HG03521 (cell line): ENCODE results near the gene LIFR.
"Not testable (repeated sequence)": the region's sequence is repeated elsewhere in the genome, so short reads cannot be mapped to it uniquely, and the experiment has no call there.

Experiments
- ATAC-seq: cut with Tn5 transposase; IDR thresholded peaks from one replicate; pipeline ENCODE4 v1.9.1; 2021; ENCODE audit warnings: mild to moderate bottlenecking, moderate library complexity; ENCODE audit not compliant: unreplicated experiment

LIFR gene

DNA sequence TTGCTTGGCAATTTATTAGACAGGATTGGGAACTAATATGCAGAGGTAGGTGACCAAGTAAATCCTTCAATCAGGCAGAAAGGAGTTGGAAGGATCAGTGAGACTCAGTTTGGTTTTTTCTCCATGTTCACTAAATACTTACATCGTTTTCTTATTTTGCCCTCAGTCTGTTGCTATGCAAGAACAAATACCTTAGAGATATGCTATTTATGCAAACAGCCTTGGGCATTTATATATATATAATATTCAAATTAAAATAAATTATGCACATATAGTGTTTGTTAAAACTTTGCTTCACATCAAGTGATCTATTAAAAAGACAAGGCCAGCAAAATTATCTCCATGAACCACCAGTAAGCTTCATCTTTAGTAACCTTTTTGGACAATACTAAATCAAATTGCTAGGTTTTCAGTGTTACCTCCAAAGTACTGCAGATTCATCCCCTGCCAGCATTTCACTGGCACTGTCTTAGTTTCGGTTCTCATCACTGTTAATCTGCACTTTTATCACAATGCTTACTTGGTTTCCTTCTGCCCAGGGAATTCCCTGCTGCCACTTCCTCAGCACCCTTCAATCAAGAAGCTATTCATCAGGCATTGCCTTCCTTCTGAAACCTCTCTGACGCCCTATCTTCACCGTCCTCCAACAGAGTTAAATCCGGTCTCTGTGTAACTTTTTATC lies 26.0 kb upstream of the LIFR start:
- no peak for ATAC-seq

DNA sequence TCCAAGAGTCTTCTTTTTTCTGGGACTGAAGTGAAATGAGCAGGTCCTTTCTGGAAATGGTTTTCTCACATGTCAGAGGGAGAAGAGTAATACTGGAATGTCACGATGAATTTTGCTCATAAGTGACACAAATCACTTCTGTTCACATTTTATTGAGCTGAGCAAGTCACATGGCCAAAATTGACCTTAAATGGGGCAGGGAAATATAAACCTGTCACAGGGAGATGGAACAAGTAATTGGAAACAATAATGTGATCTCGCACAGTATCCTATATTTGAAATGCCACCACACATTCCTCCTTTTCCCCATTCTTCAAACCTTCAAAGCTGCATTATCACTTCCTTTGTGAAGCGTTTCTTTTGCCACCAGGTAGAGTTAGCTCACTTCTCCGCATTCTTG lies 25.2 kb upstream of the LIFR start:
- no peak for ATAC-seq

DNA sequence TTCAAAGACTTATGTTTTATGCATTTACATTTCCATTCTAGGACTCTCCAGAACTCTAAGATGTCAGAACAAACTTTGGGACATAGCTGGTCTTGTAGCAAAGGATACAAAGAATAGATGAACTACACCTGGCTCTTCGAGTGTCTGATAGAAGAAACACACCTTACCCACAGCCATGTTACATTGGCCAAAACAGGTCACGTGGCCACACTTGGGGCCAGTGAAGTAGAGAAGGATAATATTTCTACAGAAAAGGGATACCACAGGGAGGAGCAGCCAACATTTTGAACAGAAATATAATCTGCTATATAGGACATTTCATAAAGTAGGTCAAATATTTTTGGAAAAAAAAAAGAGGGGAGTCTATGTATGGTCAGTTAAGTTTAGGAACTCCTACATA lies 22.7 kb upstream of the LIFR start:
- ATAC-seq, result no peak

DNA sequence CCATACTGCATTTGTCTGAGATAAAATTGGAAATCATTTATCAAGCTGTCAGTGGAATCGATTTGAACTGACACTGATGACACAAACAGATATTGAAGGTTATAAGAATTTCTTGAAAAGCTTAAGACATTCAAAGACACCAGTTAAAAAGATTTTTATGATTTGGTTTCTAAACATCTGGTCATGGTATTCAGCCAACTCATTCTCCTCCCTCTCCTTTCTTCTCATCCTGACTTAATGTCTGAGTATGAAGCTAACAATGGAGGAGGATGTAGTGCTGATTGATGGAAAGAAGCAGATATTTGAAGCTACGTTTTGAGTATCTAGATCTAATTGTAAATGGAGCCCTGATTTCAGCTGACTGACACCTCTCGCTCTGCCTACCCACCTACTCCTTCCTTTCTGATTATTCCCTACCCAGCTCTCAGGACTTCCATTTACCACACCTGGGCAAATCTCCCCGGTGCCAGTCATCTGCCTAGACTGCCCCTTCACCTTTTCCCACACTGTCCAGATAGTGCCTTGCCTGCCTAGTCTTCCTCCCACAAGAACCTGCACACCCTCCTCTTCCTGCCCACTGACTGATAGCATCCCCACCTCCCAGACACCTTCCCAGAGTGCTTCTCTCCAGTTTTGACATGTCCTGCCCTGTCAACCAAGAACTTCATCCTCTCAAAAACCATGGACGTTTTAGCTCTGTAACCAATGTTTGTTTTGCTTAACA lies 20.7 kb upstream of the LIFR start:
- no peak for ATAC-seq

DNA sequence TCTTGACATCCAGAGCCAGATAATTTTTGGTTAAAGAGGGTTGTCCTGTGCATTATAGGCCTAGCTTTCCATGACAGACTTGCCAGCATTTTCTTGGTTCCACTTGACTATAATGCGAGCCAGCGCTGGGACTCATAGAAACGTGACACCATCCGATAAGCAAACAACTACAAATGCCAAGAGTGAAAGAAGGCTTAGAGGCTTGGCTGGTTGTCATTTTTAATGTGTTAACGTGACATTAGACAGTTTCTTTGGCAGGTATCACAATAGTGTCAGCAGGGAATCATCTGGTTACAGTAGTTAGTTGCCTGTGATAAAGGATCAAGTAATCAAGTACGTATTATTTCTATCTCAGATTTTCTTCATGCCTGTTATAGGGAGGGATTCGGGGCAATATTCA lies 20.0 kb upstream of the LIFR start:
- ATAC-seq, result no peak

DNA sequence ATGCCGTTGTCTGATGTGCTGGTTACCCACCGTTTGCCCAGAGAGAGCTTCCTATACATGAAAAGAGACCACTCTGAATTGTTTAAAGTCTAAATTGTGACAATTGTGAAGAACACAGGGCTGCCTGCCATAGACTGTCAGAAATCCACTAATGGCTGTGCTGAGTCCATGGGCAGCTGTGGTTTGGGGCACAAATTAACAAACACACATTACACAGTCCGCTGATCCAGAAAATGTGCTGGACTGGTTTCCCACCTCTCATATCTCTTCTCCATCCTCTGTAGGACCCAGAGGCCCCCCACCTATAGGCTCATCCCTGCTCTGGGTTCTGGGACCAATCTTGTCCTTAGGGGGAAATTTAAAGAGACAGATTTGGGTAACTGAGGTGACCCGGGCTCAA lies 19.0 kb upstream of the LIFR start:
- no peak for ATAC-seq

DNA sequence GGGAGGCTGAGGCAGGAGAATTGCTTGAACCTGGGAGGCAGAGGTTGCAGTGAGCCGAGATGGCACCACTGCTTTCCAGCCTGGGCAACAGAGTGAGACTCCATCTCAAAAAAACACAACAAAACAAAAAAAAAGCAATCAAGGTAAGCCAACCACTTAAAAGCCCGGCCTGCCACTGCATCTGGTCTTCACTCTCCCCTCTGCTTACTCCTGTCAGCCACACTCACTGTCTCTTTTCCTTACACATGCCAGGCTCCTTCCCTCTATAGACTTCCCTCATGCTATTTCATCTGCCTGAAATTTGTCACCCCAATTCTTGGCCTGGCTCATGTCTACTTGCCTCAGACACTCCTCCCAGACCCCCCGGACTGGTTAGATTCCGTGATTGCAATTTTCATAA lies 17.6 kb upstream of the LIFR start:
- no peak for ATAC-seq

DNA sequence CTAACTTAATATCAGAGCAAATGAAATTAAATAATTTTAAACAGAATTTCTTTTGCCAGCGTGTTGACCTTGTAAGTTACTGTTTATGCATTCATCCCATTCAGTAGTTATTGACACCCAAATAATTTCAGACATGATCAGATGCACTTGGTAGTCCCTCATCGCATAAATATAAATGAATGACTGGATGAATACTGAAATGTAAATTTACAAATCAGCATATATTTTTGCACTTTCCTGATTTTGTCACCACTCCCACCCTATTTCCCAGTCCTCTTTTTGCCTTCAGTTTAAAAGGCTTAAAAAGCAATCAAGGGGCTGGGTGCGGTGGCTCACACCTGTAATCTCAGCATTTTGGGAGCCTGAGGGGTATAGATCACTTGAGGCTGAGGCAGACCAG lies 17.1 kb upstream of the LIFR start:
- ATAC-seq, result no peak

DNA sequence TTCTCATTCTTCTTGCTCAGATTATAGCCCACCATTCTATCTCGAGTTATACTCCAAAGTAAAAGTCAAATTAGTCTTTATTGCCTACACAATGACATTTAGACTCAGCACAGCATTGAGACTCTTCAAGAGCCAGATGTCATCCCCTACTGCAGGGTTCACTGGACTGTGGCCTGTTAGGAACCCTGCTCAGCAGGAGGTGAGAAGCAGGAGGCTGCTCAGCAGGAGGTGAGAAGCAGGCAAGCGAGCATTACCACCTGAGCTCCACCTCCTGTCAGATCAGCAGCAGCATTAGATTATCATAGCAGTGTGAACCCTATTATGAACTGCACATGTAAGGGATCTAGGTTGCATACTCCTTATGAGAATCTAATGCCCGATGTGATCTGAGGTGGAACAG lies 12.7 kb upstream of the LIFR start:
- no peak for ATAC-seq

DNA sequence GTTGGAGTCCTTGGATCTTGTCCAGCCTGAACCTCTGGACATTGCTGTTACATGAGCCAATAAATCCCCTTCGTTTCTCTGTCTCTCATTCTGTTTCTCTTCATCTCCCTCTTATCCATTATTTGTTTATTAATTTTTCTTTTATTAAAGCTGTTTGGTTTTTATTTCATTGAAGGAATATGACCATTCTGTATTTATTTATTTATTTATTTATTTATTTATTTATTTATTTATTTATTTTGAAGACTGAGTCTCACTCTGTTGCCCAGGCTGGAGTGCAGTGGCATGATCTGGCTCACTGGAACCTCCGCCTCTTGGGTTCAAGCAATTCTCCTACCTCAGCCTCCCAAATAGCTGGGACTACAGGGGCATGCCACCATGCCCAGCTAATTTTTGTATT lies 10.9 kb upstream of the LIFR start:
- not testable (repeated sequence) for ATAC-seq

DNA sequence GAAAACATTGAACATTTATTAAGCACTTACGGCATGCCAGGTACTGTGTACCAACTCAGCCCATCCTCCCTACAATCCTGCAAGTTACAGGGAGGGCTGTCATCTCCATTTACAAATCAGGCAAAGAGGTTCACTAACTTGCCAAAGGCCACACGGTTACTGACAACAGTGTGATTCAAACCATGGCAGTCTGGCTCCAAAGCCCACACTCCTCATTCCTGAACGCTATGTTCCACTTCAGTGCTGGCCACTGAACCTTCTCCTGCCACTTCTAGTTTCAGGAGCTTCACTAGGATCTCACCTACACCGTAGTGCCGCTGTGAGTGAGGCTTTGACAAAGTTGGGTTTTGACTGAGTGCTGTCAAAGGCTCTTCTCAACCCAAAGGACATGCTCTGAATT lies 7.2 kb upstream of the LIFR start:
- no peak for ATAC-seq

DNA sequence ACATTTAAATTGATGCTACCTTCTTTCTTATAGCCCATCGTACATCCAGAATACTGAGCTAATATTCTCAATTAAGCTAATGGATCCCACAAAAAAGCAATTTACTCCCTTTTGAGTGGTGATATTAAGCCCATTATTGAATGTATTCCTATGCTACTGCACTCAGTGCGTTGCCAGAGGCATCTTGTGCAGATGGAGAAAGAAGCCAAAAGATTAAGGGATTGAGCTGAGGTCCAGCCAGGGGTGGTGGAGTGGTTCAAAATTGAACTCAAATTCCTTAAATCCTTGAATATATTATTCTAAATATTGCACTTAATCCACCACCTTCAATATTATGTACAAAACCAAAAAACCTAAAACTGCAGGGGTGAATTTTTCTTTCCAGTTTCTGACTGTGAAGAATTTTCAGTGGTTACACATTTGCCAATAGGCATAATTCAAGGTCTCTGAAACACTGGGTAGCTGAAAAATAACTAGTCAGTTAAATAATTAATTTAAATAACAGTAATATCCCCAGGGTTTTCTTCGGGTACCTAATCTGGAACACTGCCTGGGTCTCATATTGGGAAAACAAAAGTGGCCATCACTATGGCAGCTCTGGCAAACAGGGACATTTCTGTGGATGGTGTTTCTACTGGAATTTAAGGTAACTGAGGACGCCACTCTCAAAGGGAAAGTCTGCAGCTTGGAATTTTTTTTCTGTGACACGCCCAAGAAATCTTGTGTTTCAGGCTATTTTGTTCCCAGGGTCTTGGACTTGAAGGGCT lies 6.2 kb upstream of the LIFR start:
- ATAC-seq, result no peak

DNA sequence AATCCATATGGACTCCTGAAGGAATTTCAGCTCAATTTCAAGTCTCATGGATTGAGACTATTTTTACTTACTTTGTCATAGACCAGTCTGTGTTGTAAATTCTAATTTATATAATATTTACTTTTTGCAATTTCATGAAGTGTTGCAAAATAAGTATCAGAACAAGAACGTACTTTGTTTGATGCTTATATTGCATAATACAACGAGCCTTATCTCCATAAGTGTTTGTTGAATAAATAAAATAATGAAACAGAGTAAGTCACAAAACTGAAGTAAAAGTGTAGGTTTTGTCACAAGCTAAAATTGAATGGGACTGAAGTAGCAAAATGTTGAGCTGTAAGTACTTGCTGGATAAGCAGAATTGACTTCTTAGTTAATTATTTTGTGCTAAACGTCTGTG lies 3.0 kb upstream of the LIFR start:
- ATAC-seq, result no peak

DNA sequence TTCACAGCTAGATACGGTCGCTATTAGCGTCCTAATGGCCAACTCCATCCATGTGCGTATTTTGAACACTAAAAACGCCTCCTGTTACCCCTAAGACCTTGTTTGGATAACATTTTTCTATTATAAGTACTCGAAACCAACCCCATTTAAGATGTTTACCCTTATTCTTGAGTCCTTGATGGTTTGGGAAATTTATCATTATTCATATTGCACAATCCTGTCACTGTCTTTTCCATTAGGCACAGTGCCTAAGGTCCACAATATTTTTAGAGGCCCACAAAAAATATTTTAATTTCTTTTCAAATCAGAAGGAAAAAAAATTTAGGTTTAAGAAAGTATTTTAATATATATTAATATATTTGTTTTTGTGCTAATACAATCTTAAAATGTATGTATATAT lies 1.3 kb upstream of the LIFR start:
- ATAC-seq, result no peak

DNA sequence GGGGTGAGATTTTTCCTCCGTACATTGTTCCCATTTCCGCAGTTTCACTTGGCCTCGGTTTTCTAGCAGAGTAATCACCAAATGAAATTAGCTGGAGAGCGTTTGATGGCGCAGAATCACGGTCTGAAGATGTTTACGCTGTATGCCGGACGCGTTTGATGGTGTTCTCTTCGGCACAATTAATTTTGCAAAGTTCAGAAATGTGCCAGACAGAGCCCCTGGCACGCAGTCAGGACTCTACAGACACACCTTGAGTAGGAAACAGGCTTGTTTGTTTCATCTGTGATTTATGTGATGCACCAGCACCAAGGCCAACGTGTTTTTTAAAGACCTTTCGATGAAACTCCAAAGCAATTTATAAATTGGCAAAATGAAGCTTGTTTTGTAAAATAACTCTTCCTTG lies 863 bp upstream of the LIFR start:
- no peak for ATAC-seq

DNA sequence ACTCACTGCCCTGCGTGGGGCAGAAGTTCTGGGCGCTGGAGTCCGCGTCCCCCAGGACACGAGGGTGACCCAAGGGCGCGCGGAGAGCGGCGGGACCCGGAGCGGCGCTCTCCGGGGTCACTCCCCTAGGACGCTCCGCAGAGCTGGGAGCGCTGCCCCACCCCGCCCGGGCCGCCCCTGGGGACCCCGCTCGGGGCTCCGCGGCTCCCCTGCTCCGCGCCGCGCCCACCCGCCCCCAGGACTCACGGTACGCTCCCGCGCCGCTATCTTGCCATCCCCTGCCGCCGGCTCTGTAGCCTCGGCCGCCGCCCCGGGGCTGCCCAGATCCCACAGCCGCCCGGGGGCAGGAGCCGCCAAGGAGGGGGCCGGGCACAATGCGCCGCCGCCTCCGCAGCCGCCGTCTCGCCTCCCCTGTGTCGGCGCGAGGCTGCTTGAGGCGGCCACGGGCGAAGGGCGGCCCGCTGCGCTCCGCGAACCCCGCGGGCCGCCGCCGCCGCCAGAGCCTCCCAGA lies 303 bp downstream of the LIFR start:
- ATAC-seq, result peak; percentile 39

DNA sequence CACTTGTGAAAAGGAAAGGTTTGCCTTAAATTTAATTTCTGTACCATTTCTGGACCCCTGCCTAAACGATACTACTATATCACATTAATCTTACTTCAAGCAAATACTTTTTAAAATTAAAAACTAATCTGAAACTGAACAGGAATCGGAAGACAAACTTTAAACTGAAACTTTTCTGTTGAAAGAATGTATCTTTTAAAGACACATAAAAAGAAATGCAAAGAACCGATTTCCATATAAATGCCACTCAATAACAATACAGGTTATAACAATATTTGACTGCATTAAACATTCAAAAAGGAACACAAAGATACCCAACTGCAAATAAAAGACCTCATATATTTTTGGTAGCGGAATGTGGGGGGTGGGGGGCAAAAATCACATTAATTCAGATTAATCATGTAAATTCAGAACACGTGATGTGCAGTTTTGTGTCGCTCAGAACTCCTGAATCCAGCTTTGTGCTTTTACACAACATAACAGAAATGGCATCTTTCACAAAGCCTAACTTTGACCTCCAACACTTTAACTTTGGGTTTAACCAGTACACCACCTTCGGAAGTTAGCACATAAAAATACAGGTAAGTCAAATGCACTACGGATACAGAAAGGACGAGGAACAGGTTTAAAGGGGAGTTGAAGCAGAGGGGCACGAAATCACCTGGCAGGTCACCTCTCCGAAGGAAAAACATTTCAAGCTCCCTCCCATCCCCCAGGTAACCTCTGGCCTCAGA lies 925 bp downstream of the LIFR start:
- ATAC-seq, result no peak

DNA sequence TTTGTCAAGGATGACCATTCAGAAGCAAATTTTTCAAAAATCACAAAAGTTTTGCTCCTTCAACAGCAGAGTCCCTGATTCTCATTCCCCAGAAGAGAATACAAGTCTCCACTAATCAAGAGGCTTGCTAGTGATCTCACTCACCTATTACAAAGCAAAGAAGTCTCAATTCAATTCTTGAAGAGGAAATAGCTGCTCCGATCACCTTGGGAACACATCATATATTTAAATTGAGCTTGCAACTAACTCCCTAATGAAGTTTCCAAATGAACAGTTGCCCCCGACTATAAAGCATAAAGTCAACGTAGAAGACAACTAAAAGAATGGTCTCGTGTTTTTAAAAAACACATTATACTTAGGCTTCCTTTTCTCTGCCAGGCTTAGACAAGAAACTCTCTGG lies 1.6 kb downstream of the LIFR start:
- ATAC-seq, result no peak

DNA sequence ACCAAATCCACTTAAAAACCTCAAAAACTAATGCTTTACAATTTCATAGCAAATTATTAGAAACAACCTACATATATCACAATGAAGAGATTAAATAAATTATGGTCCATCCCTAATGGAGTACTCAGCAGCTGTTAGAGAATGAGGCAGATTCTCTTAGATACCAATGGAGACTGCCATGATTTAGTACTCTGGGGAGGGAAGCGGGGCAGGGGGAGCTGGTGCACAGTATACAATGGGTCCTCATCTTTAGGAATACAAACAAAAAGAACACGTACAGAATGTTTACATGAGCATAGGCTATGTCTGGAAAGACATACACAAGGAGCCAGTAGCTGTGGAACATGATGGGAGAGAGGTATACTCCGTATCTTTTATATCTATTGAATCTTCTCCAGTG lies 2.0 kb downstream of the LIFR start:
- ATAC-seq, result no peak

DNA sequence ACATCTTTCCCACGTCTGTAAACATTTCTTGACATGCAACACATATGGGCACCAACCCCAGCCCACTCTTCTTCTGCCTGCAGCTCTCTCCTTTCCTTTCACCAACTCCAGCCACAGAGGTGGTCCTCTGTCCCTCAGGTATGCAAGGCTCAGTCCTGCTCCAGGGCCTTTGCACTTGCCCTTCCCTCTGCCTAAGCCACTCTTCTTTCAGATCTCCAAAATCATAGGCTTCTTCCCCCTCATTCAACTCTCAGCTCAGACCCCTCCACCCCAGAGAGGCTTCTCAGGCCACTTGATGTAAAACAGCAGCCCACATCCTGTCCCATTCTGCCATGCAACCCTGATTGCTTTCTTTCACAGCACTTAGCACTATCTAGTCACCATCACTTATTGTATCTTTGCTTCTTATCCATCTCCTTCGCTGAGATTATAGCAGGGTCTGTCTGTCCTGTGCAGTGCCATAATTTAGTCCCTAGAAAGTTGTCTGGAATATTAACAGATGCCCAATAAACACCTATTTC lies 3.4 kb downstream of the LIFR start:
- no peak for ATAC-seq
